GM13977 (cell line): Measurements from ENCODE around the gene DENND1B.

Experiments
- DNase-seq: peaks from one replicate; pipeline ENCODE4 v3.0.0; 2012; ENCODE audit warnings: low spot score
- CTCF ChIP-seq: IDR thresholded peaks from 2 replicates; pipeline ENCODE4 v1.5.1; 2012; ENCODE audit warnings: mild to moderate bottlenecking, control low read depth; ENCODE audit not compliant: insufficient read depth; ENCODE audit errors: extremely low read depth, missing control alignments
- in situ Hi-C: fragments of 300-500 bp; cut with MboI; formaldehyde crosslinking; loops from one replicate; pipeline ENCODE4 v1.12.0; 2022; ENCODE audit warnings: low sequenced_read_pairs, low pct_unique_long_range_greater_than_20kb, mixed read lengths, inconsistent platforms; ENCODE audit not compliant: unreplicated experiment

DENND1B gene

GRCh38 chr1:197618061-197618460 lies 157.2 kb downstream of the DENND1B start:
- TF ChIP-seq CTCF = no peak
- in situ Hi-C loops = no loop called here
- DNase-seq = no peak

GRCh38 chr1:197615693-197616011 lies 159.6 kb downstream of the DENND1B start:
- in situ Hi-C loops = no loop called here
- no peak for TF ChIP-seq CTCF
- no peak for DNase-seq

- in situ Hi-C loops = no loop called here
- no peak for DNase-seq
- peak; percentile 67 for TF ChIP-seq CTCF
Measured at GRCh38 chr1:197614916-197615692, 160.2 kb downstream of the DENND1B start.

GRCh38 chr1:197606168-197606845 lies 169.0 kb downstream of the DENND1B start:
- TF ChIP-seq CTCF = no peak
- DNase-seq = no peak
- in situ Hi-C loops = no loop called here

- TF ChIP-seq CTCF = no peak
- DNase-seq = no peak
- in situ Hi-C loops = no loop called here
Measured at GRCh38 chr1:197604302-197604701, 171.0 kb downstream of the DENND1B start.

- no peak for TF ChIP-seq CTCF
- in situ Hi-C loops = no loop called here
- no peak for DNase-seq
Measured at GRCh38 chr1:197600751-197601150, 174.5 kb downstream of the DENND1B start.
